K562 treated with DMSO at 1 percent for 48 hours (cell line): Measurements from ENCODE around the gene INHBB. TPM values are rescaled to one million over a fixed set of nuclear protein-coding genes. Genes with fewer than 3 reads are reported as not detected.

ENCODE experiments used
- total RNA-seq: library from RNA; unstranded; fragments of 300-600 nt; gene quantifications from 2 replicates; pipeline ENCODE4 v1.2.3, GENCODE V29; 2022; ENCODE audit warnings: low replicate concordance; ENCODE audit errors: extremely low read depth

The INHBB gene
- total RNA-seq = not detected in 2 replicates

DNA sequence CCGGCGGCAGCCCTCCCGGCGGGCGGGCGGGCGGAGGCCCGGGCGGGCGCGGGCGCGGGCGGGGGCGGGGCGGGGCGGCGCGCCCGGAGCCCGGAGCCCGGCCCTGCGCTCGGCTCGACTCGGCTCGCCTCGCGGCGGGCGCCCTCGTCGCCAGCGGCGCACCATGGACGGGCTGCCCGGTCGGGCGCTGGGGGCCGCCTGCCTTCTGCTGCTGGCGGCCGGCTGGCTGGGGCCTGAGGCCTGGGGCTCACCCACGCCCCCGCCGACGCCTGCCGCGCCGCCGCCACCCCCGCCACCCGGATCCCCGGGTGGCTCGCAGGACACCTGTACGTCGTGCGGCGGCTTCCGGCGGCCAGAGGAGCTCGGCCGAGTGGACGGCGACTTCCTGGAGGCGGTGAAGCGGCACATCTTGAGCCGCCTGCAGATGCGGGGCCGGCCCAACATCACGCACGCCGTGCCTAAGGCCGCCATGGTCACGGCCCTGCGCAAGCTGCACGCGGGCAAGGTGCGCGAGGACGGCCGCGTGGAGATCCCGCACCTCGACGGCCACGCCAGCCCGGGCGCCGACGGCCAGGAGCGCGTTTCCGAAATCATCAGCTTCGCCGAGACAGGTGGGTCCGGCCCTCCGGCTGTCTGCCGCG is at the start of gene INHBB:
Gene INHBB (plus strand): TSS at position 111 of the 641 bp plus-strand sequence. CDS start 53 bp downstream, at position 164.

Other genes with a start within 250 kb of the INHBB start
- gene TMEM185B, start 122.7 kb upstream of the INHBB start, total RNA-seq = not detected in 2 replicates
- not detected in 2 replicates for gene RALB, start 93.3 kb upstream of the INHBB start, total RNA-seq